ENCODE results near the gene MAD1L1. TPM values are rescaled to one million over a fixed set of nuclear protein-coding genes. Genes with fewer than 3 reads are reported as not detected.

MAD1L1 gene
- total and polyA plus RNA-seq, 2 of the 8 experiments (the other 6 are each of a cell fraction or from before 2014, with no cell fraction given) = 40.4 to 44.6 TPM

DNA sequence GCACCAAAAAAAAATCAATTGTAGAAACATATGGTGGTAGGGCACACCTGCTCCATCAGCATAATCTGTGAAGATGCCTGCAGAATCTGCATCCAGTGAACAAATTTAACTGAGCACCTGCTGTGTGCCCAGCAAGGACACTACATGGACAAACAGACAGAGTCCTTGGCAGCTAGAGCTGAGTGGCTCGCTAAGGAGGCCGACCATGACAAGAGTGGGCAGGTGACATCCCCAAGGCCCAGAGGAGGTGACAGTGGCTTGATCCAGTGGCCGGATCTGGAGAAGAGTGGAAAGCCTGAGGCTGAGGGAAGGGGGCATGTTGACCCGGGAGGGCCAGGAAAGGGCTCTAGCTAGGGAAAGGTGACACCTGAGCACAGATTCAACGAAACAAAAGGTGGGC lies 68.1 kb downstream of the MAD1L1 start:
- Histone ChIP-seq H3K56ac (replicated peaks; ENCODE audit: insufficient read length, low read depth, low read length) (no peak overlapping the region), H3K4me1 (replicated peaks in 1 of 4; ENCODE audit: control insufficient read depth in 3 of 4, insufficient read depth in 4 of 4, low read length in 3 of 4) (peaks cover 0 to 5% (median 3%) of the 10 kb centered on the region in 4 experiments; a peak in 4 of 7 replicates), H3K27me3 (replicated peaks in 1 of 4; ENCODE audit: control insufficient read depth in 3 of 4, extremely low read depth in 1 of 4, insufficient read depth in 3 of 4, low read length in 3 of 4) (no peaks in the 10 kb centered on the region), H2AFZ (ENCODE audit: low read length) (no peak overlapping the region), H3K27ac (ENCODE audit: low read depth, low read length) (no peak overlapping the region), H3K36me3 (ENCODE audit: control insufficient read depth in 2 of 4, insufficient read depth in 4 of 4, low read length in 3 of 4) (no peaks in the 10 kb centered on the region; a peak in 1 of 8 replicates), H4K91ac (replicated peaks; ENCODE audit: insufficient read length, low read length) (no peak overlapping the region), H3K23ac (ENCODE audit: insufficient read length) (no peak overlapping the region), H3K9ac (replicated peaks in 1 of 4; ENCODE audit: extremely low read depth in 1 of 4, low read depth in 3 of 4, low read length in 3 of 4) (no peak overlapping the region), H3K23me2 (ENCODE audit: low read depth, low read length) (no peaks in the 10 kb centered on the region), H3K4me2 (ENCODE audit: insufficient read depth in 1 of 2, low read depth in 2 of 2, low read length in 2 of 2) (no peak overlapping the region), H2BK5ac (ENCODE audit: low read depth, low read length) (no peak overlapping the region), H2BK120ac (replicated peaks; ENCODE audit: low read depth, low read length) (no peak overlapping the region), H3K4ac (replicated peaks; ENCODE audit: insufficient read length, low read depth, low read length) (no peak overlapping the region), H4K5ac (ENCODE audit: insufficient read length, low read depth, low read length) (no peak overlapping the region), H3K14ac (ENCODE audit: insufficient read length) (no peak overlapping the region), H2BK12ac (ENCODE audit: low read depth, low read length) (no peak overlapping the region), H3K4me3 (ENCODE audit: extremely low read depth in 1 of 4, insufficient read depth in 2 of 4, low read depth in 3 of 4, low read length in 4 of 4) (no peak overlapping the region), H2BK20ac (ENCODE audit: low read length) (no peak overlapping the region), H3K79me1 (ENCODE audit: low read depth, low read length) (0 out of 2 replicates have a peak, but pooled peaks cover 3% of the 10 kb centered on the region), H2BK15ac (ENCODE audit: low read length) (no peak overlapping the region), H4K20me1 (replicated peaks in 1 of 2; ENCODE audit: control insufficient read depth in 1 of 2, insufficient read depth in 2 of 2, low read length in 2 of 2) (peaks cover 0 to 1% of the 10 kb centered on the region in 2 experiments), H2AK5ac (ENCODE audit: low read depth, low read length) (no peak overlapping the region), H4K8ac (ENCODE audit: extremely low read depth, insufficient read depth, low read length) (no peak overlapping the region), H3K18ac (ENCODE audit: extremely low read depth, low read length) (no peak overlapping the region), H3K79me2 (ENCODE audit: control insufficient read depth in 1 of 2, insufficient read depth in 2 of 2, low read length in 2 of 2) (no peaks in the 10 kb centered on the region; a peak in 1 of 4 replicates), H3K9me3 (ENCODE audit: insufficient read depth in 2 of 2, low read depth in 1 of 2, low read length in 1 of 2) (peaks cover 0 to 5% of the 10 kb centered on the region in 2 experiments; a peak in 1 of 4 replicates)
- DNase-seq (ENCODE audit: low read depth in 1 of 2, low spot score in 2 of 2) (no peak), FAIRE-seq (no peak)
- ChIA-PET POLR2A (ENCODE audit: partially characterized antibody) (no interaction called here), CTCF (ENCODE audit: partially characterized antibody) (interaction anchor here (1.2 to 1.3 kb wide), 2 partner anchors 45 to 571 kb away, joined by 3 read pairs; no protein-coding TSS in a partner anchor)
- WGBS, 2 experiments (ENCODE audit: extremely low coverage in 1 of 2, insufficient coverage in 1 of 2, insufficient read length in 1 of 2, insufficient replicate concordance in 2 of 2, low coverage in 1 of 2, low lambda C conversion rate in 2 of 2, missing lambda C conversion rate in 1 of 2) = 96% methylated on average over 4 of the region's 5 CpGs; no CpG with 5 or more reads in 1 of the 2 experiments
- no peak for TF ChIP-seq TCF12 (IDR thresholded peaks at IDR 0.05; ENCODE audit: low read depth, low read length)
- TF ChIP-seq SP4 (IDR thresholded peaks at IDR 0.05; ENCODE audit: low read length) = no peak
- no peak for TF ChIP-seq ASH2L (IDR thresholded peaks at IDR 0.05; ENCODE audit: low read length)
- TF ChIP-seq RBBP5 (IDR thresholded peaks at IDR 0.05; ENCODE audit: borderline replicate concordance, low read depth, low read length) = no peak
- no peak for TF ChIP-seq SIRT6 (IDR thresholded peaks at IDR 0.05; ENCODE audit: low read length)
- no peak for TF ChIP-seq CEBPB (IDR thresholded peaks at IDR 0.05; ENCODE audit: low read depth, low read length)
- no peak for TF ChIP-seq RXRA (IDR thresholded peaks at IDR 0.05; ENCODE audit: insufficient read depth, low read depth, low read length)
- no peak for TF ChIP-seq FOSL1 (IDR thresholded peaks at IDR 0.05; ENCODE audit: insufficient read depth, low read depth, low read length)
- no peak for TF ChIP-seq RFX5 (IDR thresholded peaks at IDR 0.05; ENCODE audit: borderline replicate concordance, low read depth, low read length)
- TF ChIP-seq CHD1 (IDR thresholded peaks at IDR 0.05; ENCODE audit: low read depth, low read length) = no peak
- TF ChIP-seq PHF8 (conservative IDR thresholded peaks at IDR 0.05; ENCODE audit: low read depth, low read length) = no peak
